ENCODE results near the gene FUOM. TPM values are rescaled to one million over a fixed set of nuclear protein-coding genes. Genes with fewer than 3 reads are reported as not detected.

The FUOM gene
- total RNA-seq, 4 donors from 2014 or later = 7.9 to 12.2 (median 10.5) TPM

GRCh38 chr10:133359972-133360610 is 2.3 kb upstream of the FUOM start:
- no peak overlapping the region for H3K4me3 ChIP-seq
- peaks cover 17 to 23% (median 18%) of the 10 kb centered on the region in 4 donors for H3K4me1 ChIP-seq
- intact Hi-C loops (cut with DNase I) = no loop called here
- H3K27ac ChIP-seq (replicated peaks in 1 of 4) = no peak overlapping the region
- TF ChIP-seq EP300 (IDR thresholded peaks at IDR 0.05) (no peak), CTCF (IDR thresholded peaks at IDR 0.05) (no peak), POLR2A (IDR thresholded peaks at IDR 0.05; ENCODE audit: low read depth) (no peak), POLR2AphosphoS5 (IDR thresholded peaks at IDR 0.05) (no peak)
- H3K27me3 ChIP-seq = peaks cover 0 to 28% (median 10%) of the 10 kb centered on the region in 4 donors
- WGBS = 90% methylated on average over 17 of the region's 17 CpGs
- no peak for DNase-seq (ENCODE audit: extremely low spot score)
- H3K36me3 ChIP-seq = peaks cover 8 to 38% (median 35%) of the 10 kb centered on the region in 4 donors
- no peaks in the 10 kb centered on the region for H3K9me3 ChIP-seq

GRCh38 chr10:133359554-133359971 is 1.7 kb upstream of the FUOM start:
- WGBS = 45% methylated on average over 5 of the region's 6 CpGs
- peaks cover 16 to 23% (median 17%) of the 10 kb centered on the region in 4 donors for H3K4me1 ChIP-seq
- no peak for TF ChIP-seq POLR2AphosphoS5 (IDR thresholded peaks at IDR 0.05)
- TF ChIP-seq POLR2A (IDR thresholded peaks at IDR 0.05; ENCODE audit: low read depth) = no peak
- TF ChIP-seq CTCF (IDR thresholded peaks at IDR 0.05) = no peak
- no peak for TF ChIP-seq EP300 (IDR thresholded peaks at IDR 0.05)
- intact Hi-C loops (cut with DNase I) = no loop called here
- H3K36me3 ChIP-seq = peaks cover 3 to 33% (median 30%) of the 10 kb centered on the region in 4 donors
- peaks cover 0 to 33% (median 10%) of the 10 kb centered on the region in 4 donors for H3K27me3 ChIP-seq
- no peaks in the 10 kb centered on the region for H3K9me3 ChIP-seq
- DNase-seq (ENCODE audit: extremely low spot score) = no peak
- H3K4me3 ChIP-seq = no peak overlapping the region
- H3K27ac ChIP-seq (replicated peaks in 1 of 4) = no peak overlapping the region

GRCh38 chr10:133358925-133359310 is 1.1 kb upstream of the FUOM start:
- peak overlapping the region in 2 of 4 donors; percentile 52 to 63 for H3K27ac ChIP-seq (replicated peaks in 1 of 4)

GRCh38 chr10:133358162-133358924 is 524 bp upstream of the FUOM start:
- no peaks in the 10 kb centered on the region for H3K9me3 ChIP-seq
- intact Hi-C loops (cut with DNase I) = no loop called here
- H3K27ac ChIP-seq (replicated peaks in 1 of 4) = peak overlapping the region in 3 of 4 donors; percentile 33 to 63 (median 52)
- DNase-seq (ENCODE audit: extremely low spot score) = no peak
- H3K36me3 ChIP-seq = peaks cover 0 to 21% (median 18%) of the 10 kb centered on the region in 4 donors
- H3K4me3 ChIP-seq = peak overlapping the region; percentile 59 to 74 (median 62)
- 84% methylated on average over 28 of the region's 41 CpGs for WGBS
- no peak for TF ChIP-seq POLR2A (IDR thresholded peaks at IDR 0.05; ENCODE audit: low read depth)
- no peak for TF ChIP-seq POLR2AphosphoS5 (IDR thresholded peaks at IDR 0.05)
- H3K4me1 ChIP-seq = peaks cover 16 to 23% (median 17%) of the 10 kb centered on the region in 4 donors
- H3K27me3 ChIP-seq = peaks cover 0 to 44% (median 10%) of the 10 kb centered on the region in 4 donors

More at GRCh38 chr10:133358925-133359310, 1.1 kb upstream of the FUOM start:
- Histone ChIP-seq H3K36me3 (peaks cover 0 to 27% (median 23%) of the 10 kb centered on the region in 4 donors), H3K4me1 (peaks cover 16 to 23% (median 17%) of the 10 kb centered on the region in 4 donors), H3K27me3 (peaks cover 0 to 39% (median 10%) of the 10 kb centered on the region in 4 donors), H3K4me3 (no peak overlapping the region), H3K9me3 (no peaks in the 10 kb centered on the region)
- DNase-seq (ENCODE audit: extremely low spot score) = no peak
- WGBS = 81% methylated on average over 10 of the region's 11 CpGs
- intact Hi-C loops (cut with DNase I) = no loop called here
- TF ChIP-seq CTCF (IDR thresholded peaks at IDR 0.05) (no peak), POLR2AphosphoS5 (IDR thresholded peaks at IDR 0.05) (no peak)

Data from esophagus muscularis mucosa (tissue), 4 donors.